HCT116 (cell line): Measurements from ENCODE around the gene DENND4A. TPM values are rescaled to one million over a fixed set of nuclear protein-coding genes. Genes with fewer than 3 reads are reported as not detected.
A peak's percentile ranks its signal among the peaks of the same experiment; 100 is the strongest.

Experiments
- ATAC-seq: fragments of 200-7000 bp; cut with Tn5 transposase; 2 replicates; pipeline ENCODE4 v1.9.1; 2020; ENCODE audit warnings: mild to moderate bottlenecking, moderate library complexity
- BruUV-seq: library from RNA; stranded (reverse); fragments of 400-500 nt; replicated peaks from 2 replicates; lab custom pipeline; 2021; lab: Mats Ljungman, UMichigan
- CTCF ChIA-PET: fragments of 300-600 bp; sonication (Branson Sonifier 250); formaldehyde crosslinking; loops from one replicate; lab custom pipeline; 2021; ENCODE audit warnings: antibody characterized with exemption; lab: Charles Lee
- POLR2A ChIA-PET: fragments of 300-600, 350-600 bp; sonication (Branson Sonifier 250); formaldehyde crosslinking; loops from one replicate; lab custom pipeline; 2021; ENCODE audit warnings: antibody characterized with exemption; lab: Charles Lee
- RAD21 ChIA-PET, 2 experiments: fragments of 300-600 bp; sonication (Branson Sonifier 250); formaldehyde crosslinking; loops; one replicate each; lab custom pipeline; 2023; ENCODE audit warnings: low total read pairs in 2 of 2; ENCODE audit not compliant: uncharacterized antibody in 2 of 2, unreplicated experiment in 2 of 2, low non-redundant PET in 1 of 2; lab: Charles Lee
- DNase-seq: peaks from one replicate; pipeline ENCODE4 v3.0.0-alpha.2; 2010; ENCODE audit warnings: low read depth, low spot score
- H2AFZ ChIP-seq: fragments of 200-600 bp; shearing (Covaris generic), sonication (generic); 2 replicates; pipeline ENCODE4 v1.6.1; 2017; ENCODE audit warnings: low read depth, mixed run types, mixed read lengths, antibody characterized with exemption, low read length; ENCODE audit not compliant: poor library complexity, severe bottlenecking
- H3K27ac ChIP-seq: 2 replicates; pipeline ENCODE4 v1.5.1; 2012; ENCODE audit warnings: low read depth, low read length
- H3K27me3 ChIP-seq: fragments of 200-600 bp; sonication (generic); 2 replicates; pipeline ENCODE4 v1.6.1; 2016; ENCODE audit warnings: mixed run types, low read length, mixed read lengths; ENCODE audit not compliant: insufficient read depth
- H3K36me3 ChIP-seq, 2 experiments: fragments of 200-500 bp in 1 of 2; fragments of 200-600 bp in 1 of 2; sonication (Bioruptor generic) in 1 of 2; sonication (generic) in 1 of 2; 2 replicates each; pipeline versions ENCODE4 v1.5.1 to v1.6.1; 2014 to 2016; ENCODE audit warnings: low read length in 2 of 2, inconsistent platforms in 1 of 2, mixed read lengths in 1 of 2, mixed run types in 1 of 2; ENCODE audit not compliant: insufficient read depth in 2 of 2, control insufficient read depth in 1 of 2
- H3K4me1 ChIP-seq, 2 experiments: fragments of 200-600 bp in 1 of 2; sonication (generic) in 1 of 2; 2 replicates each; pipeline versions ENCODE4 v1.5.1 to v1.6.1; 2012 to 2017; ENCODE audit warnings: low read length in 2 of 2, inconsistent platforms in 1 of 2, mild to moderate bottlenecking in 1 of 2, mixed read lengths in 1 of 2, mixed run types in 1 of 2, moderate library complexity in 1 of 2; ENCODE audit not compliant: insufficient read depth in 2 of 2, control insufficient read depth in 1 of 2
- H3K4me2 ChIP-seq: fragments of 200-600 bp; sonication (generic); 2 replicates; pipeline ENCODE4 v1.6.1; 2017; ENCODE audit warnings: mixed run types, low read length, mixed read lengths
- H3K4me3 ChIP-seq, 2 experiments: fragments of 200-600 bp in 1 of 2; sonication (generic) in 1 of 2; replicated peaks in 1 of 2; 2 replicates each; pipeline ENCODE4 v1.5.1; 2011 to 2016; ENCODE audit warnings: low read length in 2 of 2, control low read depth in 1 of 2, low read depth in 1 of 2, mild to moderate bottlenecking in 1 of 2, mixed read lengths in 1 of 2, mixed run types in 1 of 2
- H3K79me2 ChIP-seq: fragments of 200-600 bp; sonication (generic); 2 replicates; pipeline ENCODE4 v1.6.1; 2017; ENCODE audit warnings: mild to moderate bottlenecking, mixed run types, low read length, moderate library complexity, mixed read lengths; ENCODE audit not compliant: insufficient read depth
- H3K9ac ChIP-seq: fragments of 200-600 bp; sonication (generic); 2 replicates; pipeline ENCODE4 v1.6.1; 2016; ENCODE audit warnings: low read length, mixed read lengths
- H3K9me2 ChIP-seq: fragments of 200-600 bp; sonication (generic), shearing (Covaris generic); 2 replicates; pipeline ENCODE4 v1.6.1; 2017; ENCODE audit warnings: mixed run types, mild to moderate bottlenecking, moderate library complexity; ENCODE audit not compliant: insufficient read depth
- H3K9me3 ChIP-seq, 2 experiments: fragments of 200-500 bp in 1 of 2; fragments of 200-600 bp in 1 of 2; sonication (Bioruptor generic) in 1 of 2; sonication (generic) in 1 of 2; 2 replicates each; pipeline ENCODE4 v1.6.1; 2014 to 2017; ENCODE audit warnings: low read length in 2 of 2, mixed read lengths in 2 of 2, inconsistent platforms in 1 of 2, low read depth in 1 of 2, mild to moderate bottlenecking in 1 of 2, mixed run types in 1 of 2, moderate library complexity in 1 of 2; ENCODE audit not compliant: control insufficient read depth in 1 of 2, insufficient read depth in 1 of 2
- H4K20me1 ChIP-seq: fragments of 200-600 bp; sonication (generic), shearing (Covaris generic); 2 replicates; pipeline ENCODE4 v1.6.1; 2017; ENCODE audit warnings: mixed run types, mild to moderate bottlenecking, moderate library complexity; ENCODE audit not compliant: insufficient read depth
- ATF3 ChIP-seq: IDR thresholded peaks from 2 replicates; pipeline ENCODE4 v1.6.1; 2012
- CBX3 ChIP-seq: IDR thresholded peaks from 2 replicates; pipeline ENCODE4 v1.6.1; 2012; ENCODE audit warnings: low read depth
- CEBPB ChIP-seq: IDR thresholded peaks from 2 replicates; pipeline ENCODE4 v1.6.1; 2012; ENCODE audit warnings: low read depth
- CTCF ChIP-seq, 3 experiments: fragments of 200-600 bp in 1 of 3; sonication (generic) in 1 of 3; IDR thresholded peaks in 2 of 3; conservative IDR thresholded peaks in 1 of 3; 2 replicates each; pipeline ENCODE4 v1.5.1; 2012 to 2017; ENCODE audit warnings: low read depth in 2 of 3, low read length in 2 of 3, antibody characterized with exemption in 1 of 3, borderline replicate concordance in 1 of 3, control low read depth in 1 of 3, mild to moderate bottlenecking in 1 of 3, mixed read lengths in 1 of 3, mixed run types in 1 of 3, moderate library complexity in 1 of 3; ENCODE audit not compliant: insufficient read depth in 1 of 3
- EGR1 ChIP-seq: IDR thresholded peaks from 2 replicates; pipeline ENCODE4 v1.6.1; 2012; ENCODE audit warnings: low read depth
- ELF1 ChIP-seq: IDR thresholded peaks from 2 replicates; pipeline ENCODE4 v1.6.1; 2012; ENCODE audit warnings: low read depth, borderline replicate concordance
- EZH2phosphoT487 ChIP-seq: fragments of 200-600 bp; IDR thresholded peaks from 2 replicates; pipeline ENCODE4 v1.6.1; 2018; ENCODE audit warnings: antibody characterized with exemption, borderline replicate concordance
- FOSL1 ChIP-seq: IDR thresholded peaks from 2 replicates; pipeline ENCODE4 v1.6.1; 2012; ENCODE audit warnings: low read depth
- JUND ChIP-seq: IDR thresholded peaks from 2 replicates; pipeline ENCODE4 v1.6.1; 2012
- MAX ChIP-seq: IDR thresholded peaks from 2 replicates; pipeline ENCODE4 v1.6.1; 2012
- POLR2A ChIP-seq: IDR thresholded peaks from 2 replicates; pipeline ENCODE4 v1.7.0; 2011; ENCODE audit warnings: borderline replicate concordance; ENCODE audit not compliant: insufficient read depth, insufficient read length; ENCODE audit errors: extremely low read depth
- POLR2AphosphoS5 ChIP-seq: IDR thresholded peaks from 2 replicates; pipeline ENCODE4 v1.6.1; 2011; ENCODE audit warnings: mild to moderate bottlenecking, low read depth, low read length, moderate library complexity
- RAD21 ChIP-seq: IDR thresholded peaks from 2 replicates; pipeline ENCODE4 v1.6.1; 2012; ENCODE audit warnings: low read depth, mild to moderate bottlenecking
- SIN3A ChIP-seq: IDR thresholded peaks from 2 replicates; pipeline ENCODE4 v1.6.1; 2012; ENCODE audit warnings: low read depth
- SP1 ChIP-seq: IDR thresholded peaks from 2 replicates; pipeline ENCODE4 v1.6.1; 2012; ENCODE audit warnings: low read depth
- TCF7L2 ChIP-seq: IDR thresholded peaks from 2 replicates; pipeline ENCODE4 v1.7.0; 2011; ENCODE audit warnings: borderline replicate concordance, inconsistent platforms; ENCODE audit not compliant: insufficient read depth, insufficient read length; ENCODE audit errors: extremely low read depth
- intact Hi-C: fragments of 100-400 bp; cut with micrococcal nuclease; formaldehyde crosslinking; loops from 2 replicates; pipeline ENCODE4 v1.10.0; 2022
- total RNA-seq: library from RNA; stranded (reverse); gene quantifications from one replicate; pipeline ENCODE4 v1.2.1, GENCODE V29; 2021; ENCODE audit not compliant: unreplicated experiment

DENND4A gene
- total RNA-seq, 1 experiment from 2014 or later: 9.1 TPM

- Histone ChIP-seq H3K4me1 (peaks cover 19 to 37% of the 10 kb centered on the region in 2 experiments; a peak in 3 of 4 replicates), H3K4me3 (no peak overlapping the region), H3K27ac (no peak overlapping the region), H3K27me3 (no peaks in the 10 kb centered on the region), H3K9ac (no peak overlapping the region), H3K36me3 (no peaks in the 10 kb centered on the region), H3K9me2 (no peaks in the 10 kb centered on the region; the same call in 1 of the 2 replicates), H2AFZ (peak overlapping the region; percentile 49), H3K4me2 (peak overlapping the region; percentile 46), H3K9me3 (no peaks in the 10 kb centered on the region), H4K20me1 (no peaks in the 10 kb centered on the region), H3K79me2 (peaks cover under 1% of the 10 kb centered on the region; the same call in 1 of the 2 replicates)
- POLR2A ChIA-PET: no interaction called here
- no peak for ATAC-seq
- intact Hi-C loops: loop anchor here (10.0 kb wide), 1 partner anchor 1458 kb away; the partner anchor contains the start of genes AAGAB and IQCH
- DNase-seq: no peak
- CTCF ChIA-PET: interaction anchor here (1.0 kb wide), 1 partner anchor 27 kb away, joined by 6 read pairs; no protein-coding TSS in a partner anchor
- TF ChIP-seq JUND: peak; percentile 13; the same call in 1 of the 2 replicates
- no peak for TF ChIP-seq CTCF (IDR thresholded peaks at IDR 0.05 in 2 of 3, conservative IDR thresholded peaks at IDR 0.05 in 1 of 3; ENCODE audit: borderline replicate concordance in 1 of 3, insufficient read depth in 1 of 3, low read depth in 2 of 3, low read length in 2 of 3)
- TF ChIP-seq FOSL1: 0 out of 2 replicates have a peak, but pooled peaks have one; percentile 31
- RAD21 ChIA-PET: no interaction called here
- BruUV-seq: no TSS peak
Measured at GRCh38 chr15:65796610-65797078, 4.6 kb upstream of the DENND4A start.

- Histone ChIP-seq H3K9me3 (no peaks in the 10 kb centered on the region), H3K4me3 (no peak overlapping the region), H3K36me3 (no peaks in the 10 kb centered on the region), H3K79me2 (peaks cover 10% of the 10 kb centered on the region), H3K9me2 (no peaks in the 10 kb centered on the region; the same call in 1 of the 2 replicates), H3K4me2 (no peak overlapping the region; the same call in 1 of the 2 replicates), H2AFZ (peak overlapping the region; percentile 49), H3K27ac (no peak overlapping the region), H3K4me1 (peaks cover 20 to 43% of the 10 kb centered on the region in 2 experiments; a peak in 3 of 4 replicates), H4K20me1 (no peaks in the 10 kb centered on the region), H3K9ac (no peak overlapping the region), H3K27me3 (no peaks in the 10 kb centered on the region)
- ATAC-seq (no peak), DNase-seq (no peak)
- intact Hi-C loops: loop anchor here (10.0 kb wide), 1 partner anchor 1459 kb away; the partner anchor contains the start of genes AAGAB and IQCH
- RAD21 ChIA-PET: interaction anchor here in 1 of 2 experiments (0.7 kb wide), 1 partner anchor 140 kb away, joined by 3 read pairs; no protein-coding TSS in a partner anchor
- CTCF ChIA-PET: no interaction called here
- POLR2A ChIA-PET: no interaction called here
- BruUV-seq: no TSS peak
- no peak for TF ChIP-seq CBX3
- no peak for TF ChIP-seq SIN3A
- TF ChIP-seq ELF1: no peak
- no peak for TF ChIP-seq POLR2A
- no peak for TF ChIP-seq TCF7L2
- no peak for TF ChIP-seq FOSL1
- TF ChIP-seq POLR2AphosphoS5: no peak
- TF ChIP-seq JUND: no peak
- TF ChIP-seq RAD21: no peak
- no peak for TF ChIP-seq EZH2phosphoT487
- no peak for TF ChIP-seq EGR1
- TF ChIP-seq ATF3: no peak
- no peak for TF ChIP-seq CEBPB
- no peak for TF ChIP-seq MAX
- TF ChIP-seq SP1: no peak
Measured at GRCh38 chr15:65795663-65796216, 3.6 kb upstream of the DENND4A start.
